ENCODE results near the gene ARFGEF2. TPM values are rescaled to one million over a fixed set of nuclear protein-coding genes. Genes with fewer than 3 reads are reported as not detected.
"Not testable (repeated sequence)": the region's sequence is repeated elsewhere in the genome, so short reads cannot be mapped to it uniquely, and the experiment has no call there.

The ARFGEF2 gene
- total RNA-seq, 2 experiments from 2014 or later = 18.2 to 18.6 TPM

GRCh38 chr20:48995589-48995988 lies 74.1 kb downstream of the ARFGEF2 start:
- Mint-ChIP-seq H3K9me3 (no peaks in the 10 kb centered on the region), H3K36me3 (ENCODE audit: low read depth) (peaks cover 26% of the 10 kb centered on the region), H3K27me3 (ENCODE audit: low read depth) (no peaks in the 10 kb centered on the region), H3K27ac (no peak overlapping the region), H3K4me3 (no peak overlapping the region), H3K4me1 (ENCODE audit: low read depth) (no peaks in the 10 kb centered on the region)
- DNase-seq = no peak
- intact Hi-C loops (cut with micrococcal nuclease) = no loop called here
- CTCF ChIA-PET = interaction anchor here (0.6 kb wide), 1 partner anchor 15 kb away, joined by 3 read pairs; no protein-coding TSS in a partner anchor

- no peaks in the 10 kb centered on the region for H3K27me3 Mint-ChIP-seq (ENCODE audit: low read depth)
- CTCF ChIA-PET = no interaction called here
- no peaks in the 10 kb centered on the region for H3K4me1 Mint-ChIP-seq (ENCODE audit: low read depth)
- no peaks in the 10 kb centered on the region for H3K9me3 Mint-ChIP-seq
- peaks cover 17% of the 10 kb centered on the region for H3K36me3 Mint-ChIP-seq (ENCODE audit: low read depth)
- H3K4me3 Mint-ChIP-seq = no peak overlapping the region
- intact Hi-C loops (cut with micrococcal nuclease) = no loop called here
- H3K27ac Mint-ChIP-seq = no peak overlapping the region
- DNase-seq = no peak
Measured at GRCh38 chr20:48999890-49000870, 78.7 kb downstream of the ARFGEF2 start.

- CTCF ChIA-PET = interaction anchor here (0.7 kb wide), 1 partner anchor 344 kb away, joined by 3 read pairs; no protein-coding TSS in a partner anchor
- Mint-ChIP-seq H3K9me3 (no peaks in the 10 kb centered on the region), H3K4me1 (ENCODE audit: low read depth) (no peaks in the 10 kb centered on the region), H3K27ac (no peak overlapping the region), H3K4me3 (no peak overlapping the region), H3K36me3 (ENCODE audit: low read depth) (peaks cover 14% of the 10 kb centered on the region), H3K27me3 (ENCODE audit: low read depth) (no peaks in the 10 kb centered on the region)
- intact Hi-C loops (cut with micrococcal nuclease) = no loop called here
- DNase-seq = no peak
Measured at GRCh38 chr20:49001741-49002140, 80.2 kb downstream of the ARFGEF2 start.

GRCh38 chr20:49006446-49006980 lies 85.0 kb downstream of the ARFGEF2 start:
- no peaks in the 10 kb centered on the region for H3K9me3 Mint-ChIP-seq
- H3K36me3 Mint-ChIP-seq (ENCODE audit: low read depth) = peaks cover 18% of the 10 kb centered on the region
- intact Hi-C loops (cut with micrococcal nuclease) = no loop called here
- CTCF ChIA-PET = no interaction called here
- no peak for DNase-seq
- H3K4me1 Mint-ChIP-seq (ENCODE audit: low read depth) = no peaks in the 10 kb centered on the region
- no peak overlapping the region for H3K4me3 Mint-ChIP-seq
- H3K27ac Mint-ChIP-seq = no peak overlapping the region
- H3K27me3 Mint-ChIP-seq (ENCODE audit: low read depth) = no peaks in the 10 kb centered on the region

GRCh38 chr20:49009899-49010631 lies 88.6 kb downstream of the ARFGEF2 start:
- no peaks in the 10 kb centered on the region for H3K27me3 Mint-ChIP-seq (ENCODE audit: low read depth)
- intact Hi-C loops (cut with micrococcal nuclease) = no loop called here
- H3K4me1 Mint-ChIP-seq (ENCODE audit: low read depth) = no peaks in the 10 kb centered on the region
- CTCF ChIA-PET = no interaction called here
- H3K9me3 Mint-ChIP-seq = no peaks in the 10 kb centered on the region
- DNase-seq = no peak
- H3K27ac Mint-ChIP-seq = no peak overlapping the region
- no peak overlapping the region for H3K4me3 Mint-ChIP-seq
- peaks cover 18% of the 10 kb centered on the region for H3K36me3 Mint-ChIP-seq (ENCODE audit: low read depth)

- intact Hi-C loops (cut with micrococcal nuclease) = no loop called here
- CTCF ChIA-PET = no interaction called here
Measured at GRCh38 chr20:49024220-49024619, 102.7 kb downstream of the ARFGEF2 start.

GRCh38 chr20:49028177-49028576 lies 106.7 kb downstream of the ARFGEF2 start:
- CTCF ChIA-PET; H3K4me1 Mint-ChIP-seq (ENCODE audit: low read depth); H3K27me3 Mint-ChIP-seq (ENCODE audit: low read depth); H3K4me3 Mint-ChIP-seq; H3K9me3 Mint-ChIP-seq; DNase-seq; H3K27ac Mint-ChIP-seq: not testable (repeated sequence)
- H3K36me3 Mint-ChIP-seq (ENCODE audit: low read depth) = peaks cover 15% of the 10 kb centered on the region
- intact Hi-C loops (cut with micrococcal nuclease) = loop anchor here (2.0 kb wide), 1 partner anchor 189 kb away; no protein-coding TSS in a partner anchor

More at GRCh38 chr20:49024220-49024619, 102.7 kb downstream of the ARFGEF2 start:
- H3K27me3 Mint-ChIP-seq (ENCODE audit: low read depth) = no peaks in the 10 kb centered on the region
- H3K4me3 Mint-ChIP-seq = no peak overlapping the region
- H3K4me1 Mint-ChIP-seq (ENCODE audit: low read depth) = no peaks in the 10 kb centered on the region
- H3K9me3 Mint-ChIP-seq = no peaks in the 10 kb centered on the region
- H3K36me3 Mint-ChIP-seq (ENCODE audit: low read depth) = peaks cover 19% of the 10 kb centered on the region
- no peak overlapping the region for H3K27ac Mint-ChIP-seq
- DNase-seq = no peak

- H3K4me1 Mint-ChIP-seq (ENCODE audit: low read depth) = no peaks in the 10 kb centered on the region
- no peaks in the 10 kb centered on the region for H3K27me3 Mint-ChIP-seq (ENCODE audit: low read depth)
- CTCF ChIA-PET = interaction anchor here (0.9 kb wide), 1 partner anchor 9 kb away, joined by 3 read pairs; no protein-coding TSS in a partner anchor
- DNase-seq = no peak
- H3K36me3 Mint-ChIP-seq (ENCODE audit: low read depth) = peaks cover 18% of the 10 kb centered on the region
- intact Hi-C loops (cut with micrococcal nuclease) = loop anchor here (2.0 kb wide), 1 partner anchor 188 kb away; no protein-coding TSS in a partner anchor
- H3K27ac Mint-ChIP-seq = no peak overlapping the region
- no peaks in the 10 kb centered on the region for H3K9me3 Mint-ChIP-seq
- no peak overlapping the region for H3K4me3 Mint-ChIP-seq
Measured at GRCh38 chr20:49028684-49029083, 107.2 kb downstream of the ARFGEF2 start.

- Mint-ChIP-seq H3K27me3 (ENCODE audit: low read depth) (no peaks in the 10 kb centered on the region), H3K9me3 (no peaks in the 10 kb centered on the region), H3K36me3 (ENCODE audit: low read depth) (peaks cover 19% of the 10 kb centered on the region), H3K27ac (no peak overlapping the region), H3K4me3 (no peak overlapping the region), H3K4me1 (ENCODE audit: low read depth) (no peaks in the 10 kb centered on the region)
- intact Hi-C loops (cut with micrococcal nuclease) = loop anchor here (2.0 kb wide), 1 partner anchor 188 kb away; no protein-coding TSS in a partner anchor
- CTCF ChIA-PET = interaction anchor here (0.9 kb wide), 1 partner anchor 9 kb away, joined by 3 read pairs; no protein-coding TSS in a partner anchor
- no peak for DNase-seq
Measured at GRCh38 chr20:49029203-49029602, 107.7 kb downstream of the ARFGEF2 start.

- peaks cover 19% of the 10 kb centered on the region for H3K36me3 Mint-ChIP-seq (ENCODE audit: low read depth)
- H3K4me1 Mint-ChIP-seq (ENCODE audit: low read depth) = no peaks in the 10 kb centered on the region
- no peak overlapping the region for H3K27ac Mint-ChIP-seq
- CTCF ChIA-PET = interaction anchor here (0.6 kb wide), 1 partner anchor 104 kb away, joined by 3 read pairs; no protein-coding TSS in a partner anchor
- H3K9me3 Mint-ChIP-seq = no peaks in the 10 kb centered on the region
- intact Hi-C loops (cut with micrococcal nuclease) = no loop called here
- H3K27me3 Mint-ChIP-seq (ENCODE audit: low read depth) = no peaks in the 10 kb centered on the region
- no peak for DNase-seq
- no peak overlapping the region for H3K4me3 Mint-ChIP-seq
Measured at GRCh38 chr20:49030954-49031619, 109.6 kb downstream of the ARFGEF2 start.

GRCh38 chr20:49032455-49032854 lies 110.9 kb downstream of the ARFGEF2 start:
- no peak overlapping the region for H3K27ac Mint-ChIP-seq

More at GRCh38 chr20:49032455-49032854, 110.9 kb downstream of the ARFGEF2 start:
- Mint-ChIP-seq H3K9me3 (no peaks in the 10 kb centered on the region), H3K4me1 (ENCODE audit: low read depth) (peaks cover 3% of the 10 kb centered on the region), H3K4me3 (no peak overlapping the region), H3K36me3 (ENCODE audit: low read depth) (peaks cover 19% of the 10 kb centered on the region), H3K27me3 (ENCODE audit: low read depth) (no peaks in the 10 kb centered on the region)
- CTCF ChIA-PET = interaction anchor here (1.0 kb wide), 1 partner anchor 46 kb away, joined by 3 read pairs; no protein-coding TSS in a partner anchor
- no peak for DNase-seq
- intact Hi-C loops (cut with micrococcal nuclease) = no loop called here

Data from activated naive CD4-positive, alpha-beta T cell treated with anti-CD3 and anti-CD28 coated beads for 36 hours (primary cell).